ENCODE data around the gene S100A3.

Gene S100A3

DNA sequence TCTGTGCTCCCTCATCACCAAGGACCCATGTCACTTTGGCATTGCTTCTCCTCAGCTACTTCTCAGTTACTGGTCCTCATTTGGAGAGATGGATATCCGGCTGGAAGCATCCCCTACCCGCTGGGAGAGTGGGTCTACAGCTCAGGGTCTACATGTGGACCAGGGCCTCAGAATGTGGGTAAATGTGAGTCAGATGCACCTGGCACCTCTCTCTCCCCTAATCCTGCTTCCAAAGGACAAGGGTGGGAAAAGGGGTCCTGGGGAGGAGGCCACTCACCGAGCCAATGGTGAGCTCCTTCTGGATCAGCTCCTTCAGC lies 14.2 kb downstream of the S100A3 start:
- no peak overlapping the region for H3K27ac ChIP-seq (ENCODE audit: insufficient read depth, low read depth, low read length, poor library complexity, severe bottlenecking)
- 94 to 95% methylated on average over 3 of the region's 3 CpGs for WGBS, 2 experiments
- no peaks in the 10 kb centered on the region for H3K9me3 ChIP-seq (ENCODE audit: control insufficient read depth, low read length)
- H3K4me1 ChIP-seq (ENCODE audit: control insufficient read depth, insufficient read depth, low read length), result peaks cover 18% of the 10 kb centered on the region
- no peak overlapping the region for H3K4me3 ChIP-seq (ENCODE audit: insufficient read depth, low read depth, low read length)
- H3K36me3 ChIP-seq (ENCODE audit: control insufficient read depth, insufficient read depth, low read length), result no peaks in the 10 kb centered on the region
- H3K27me3 ChIP-seq (ENCODE audit: control insufficient read depth, insufficient read depth, low read length, poor library complexity, severe bottlenecking), result peaks cover 4% of the 10 kb centered on the region

DNA sequence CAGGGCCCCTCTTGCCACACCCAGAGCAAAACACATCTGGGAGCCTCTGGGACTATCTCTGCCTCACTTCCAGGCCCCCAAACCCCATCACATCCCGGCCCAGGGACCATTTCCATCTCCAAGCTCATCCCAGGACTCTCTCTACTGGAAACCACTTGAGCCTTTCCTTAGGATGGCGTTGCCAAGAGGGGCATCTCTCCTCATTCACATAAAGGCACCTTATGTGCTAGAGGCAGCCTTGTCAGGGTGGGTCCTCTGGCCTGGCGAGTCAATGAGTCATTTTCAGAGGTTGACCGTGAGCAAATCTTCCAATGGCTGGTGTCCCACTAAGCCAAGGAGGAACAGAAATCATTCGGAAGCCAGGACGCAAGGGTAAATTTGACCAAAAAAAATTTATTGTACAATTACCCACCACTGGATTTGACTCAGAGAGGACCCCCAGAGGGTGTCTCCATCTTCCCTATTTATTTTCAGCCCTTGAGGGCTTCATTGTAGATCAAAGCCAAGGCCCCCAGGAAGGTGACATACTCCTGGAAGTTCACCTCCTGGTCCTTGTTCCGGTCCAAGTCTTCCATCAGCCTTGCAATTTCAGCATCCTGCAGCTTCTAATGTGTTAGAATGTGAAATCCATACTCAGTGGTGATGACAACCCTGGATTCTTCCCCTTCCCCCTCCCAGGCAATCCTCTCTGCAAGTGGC lies 14.7 kb downstream of the S100A3 start:
- Histone ChIP-seq H3K4me3 (ENCODE audit: insufficient read depth, low read depth, low read length) (no peak overlapping the region), H3K27ac (ENCODE audit: insufficient read depth, low read depth, low read length, poor library complexity, severe bottlenecking) (no peak overlapping the region)
- whole genome bisulfite sequencing, 2 experiments, result 95% methylated on average over 7 of the region's 7 CpGs

DNA sequence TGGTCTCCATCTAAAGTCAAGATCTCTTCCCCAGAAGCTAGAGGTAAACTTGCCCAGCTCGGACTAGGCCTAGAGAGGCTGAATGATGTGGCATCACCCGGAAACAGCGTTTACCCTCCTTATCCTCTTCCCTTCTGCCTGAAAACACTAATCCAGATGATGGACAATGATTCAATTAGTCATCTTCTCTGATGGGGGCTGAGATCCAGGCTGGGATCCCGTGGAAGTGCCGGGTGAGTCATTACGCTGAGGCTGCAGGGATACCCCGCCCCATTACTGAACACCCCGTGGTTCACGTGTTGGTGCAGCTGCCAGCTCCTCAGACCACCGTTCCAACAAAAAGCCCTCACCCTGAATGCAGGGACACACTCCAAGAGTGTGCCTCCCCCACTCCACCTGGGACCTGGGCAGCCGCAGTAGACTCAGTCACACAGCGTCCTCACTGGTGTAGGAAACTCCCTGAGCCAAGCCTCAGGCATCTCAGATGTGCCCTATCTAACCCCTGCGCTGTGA lies 15.3 kb downstream of the S100A3 start:
- Histone ChIP-seq H3K9me3 (ENCODE audit: control insufficient read depth, low read length) (no peaks in the 10 kb centered on the region), H3K27me3 (ENCODE audit: control insufficient read depth, insufficient read depth, low read length, poor library complexity, severe bottlenecking) (peaks cover 4% of the 10 kb centered on the region), H3K4me1 (ENCODE audit: control insufficient read depth, insufficient read depth, low read length) (peaks cover 18% of the 10 kb centered on the region), H3K36me3 (ENCODE audit: control insufficient read depth, insufficient read depth, low read length) (no peaks in the 10 kb centered on the region), H3K27ac (ENCODE audit: insufficient read depth, low read depth, low read length, poor library complexity, severe bottlenecking) (no peak overlapping the region), H3K4me3 (ENCODE audit: insufficient read depth, low read depth, low read length) (no peak overlapping the region)
- WGBS, 2 experiments, result 88 to 90% methylated on average over 13 of the region's 13 CpGs

More for the DNA sequence above, 14.7 kb downstream of the S100A3 start:
- Histone ChIP-seq H3K36me3 (ENCODE audit: control insufficient read depth, insufficient read depth, low read length) (no peaks in the 10 kb centered on the region), H3K9me3 (ENCODE audit: control insufficient read depth, low read length) (no peaks in the 10 kb centered on the region), H3K4me1 (ENCODE audit: control insufficient read depth, insufficient read depth, low read length) (peaks cover 18% of the 10 kb centered on the region), H3K27me3 (ENCODE audit: control insufficient read depth, insufficient read depth, low read length, poor library complexity, severe bottlenecking) (peaks cover 4% of the 10 kb centered on the region)

DNA sequence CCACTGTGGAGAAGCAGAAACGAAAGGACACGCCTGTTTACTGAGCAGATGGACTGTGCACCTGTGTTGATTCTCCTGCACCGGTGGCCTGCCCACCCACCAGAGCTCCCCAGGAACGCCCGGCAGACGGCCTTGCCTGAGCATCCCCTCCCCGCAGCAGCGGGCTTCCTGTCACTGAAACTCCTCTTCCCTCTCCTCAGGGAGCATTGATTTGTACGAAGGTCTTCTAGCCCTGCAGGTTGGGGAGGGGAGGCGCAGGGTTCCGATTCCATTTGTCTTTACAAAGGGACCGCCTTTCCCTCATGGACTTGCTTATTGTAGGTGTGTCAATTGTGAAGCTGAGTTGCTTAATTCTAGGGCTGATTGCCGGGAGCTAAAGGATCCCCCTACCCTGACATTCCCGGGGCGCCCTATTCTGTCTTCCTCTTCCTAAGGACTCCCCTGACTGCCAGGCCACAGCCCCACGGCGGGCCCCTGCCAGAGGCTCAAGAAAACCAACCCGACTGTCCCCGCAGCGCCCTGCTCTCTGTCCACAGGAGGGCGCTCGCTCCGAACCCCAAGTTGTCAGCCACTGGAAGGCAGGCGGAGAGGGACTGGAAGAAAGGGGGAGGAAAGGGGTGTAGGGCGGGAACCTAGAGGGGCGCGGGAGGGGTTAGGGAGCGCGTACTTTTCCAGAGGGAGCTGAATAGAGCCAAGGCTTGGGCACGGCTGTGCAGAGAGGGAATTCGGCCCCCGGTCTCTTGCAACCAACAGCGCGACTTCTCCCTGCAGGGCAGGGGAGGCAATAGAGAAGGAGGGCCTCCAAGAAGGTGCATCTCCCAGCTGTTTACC lies 16.1 kb downstream of the S100A3 start:
- WGBS, 2 experiments, result 10 to 12% methylated on average over 34 of the region's 34 CpGs
- Histone ChIP-seq H3K36me3 (ENCODE audit: control insufficient read depth, insufficient read depth, low read length) (no peaks in the 10 kb centered on the region), H3K4me1 (ENCODE audit: control insufficient read depth, insufficient read depth, low read length) (peaks cover 18% of the 10 kb centered on the region), H3K9me3 (ENCODE audit: control insufficient read depth, low read length) (no peaks in the 10 kb centered on the region), H3K4me3 (ENCODE audit: insufficient read depth, low read depth, low read length) (peak overlapping the region; percentile 14), H3K27me3 (ENCODE audit: control insufficient read depth, insufficient read depth, low read length, poor library complexity, severe bottlenecking) (peaks cover 4% of the 10 kb centered on the region), H3K27ac (ENCODE audit: insufficient read depth, low read depth, low read length, poor library complexity, severe bottlenecking) (no peak overlapping the region)

DNA sequence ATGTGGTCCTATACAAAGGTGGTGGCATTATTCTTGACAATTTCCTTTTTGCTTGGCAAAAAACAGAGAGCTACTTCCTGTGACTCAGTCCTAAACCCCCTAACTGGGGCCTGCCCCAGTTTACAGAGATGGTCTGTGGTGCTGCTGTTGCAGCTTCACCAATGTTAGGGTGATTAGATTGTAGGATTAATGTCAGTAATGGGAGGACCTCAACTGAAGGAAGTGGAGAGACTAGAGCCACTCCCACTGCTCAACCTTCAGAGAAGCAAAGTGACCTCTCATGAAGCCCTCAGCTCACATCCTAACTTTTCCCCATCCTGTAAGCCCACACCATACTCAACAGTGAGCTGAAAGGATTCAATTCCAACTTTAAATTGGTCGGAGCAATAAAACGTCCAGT lies 16.9 kb downstream of the S100A3 start:
- Histone ChIP-seq H3K27me3 (ENCODE audit: control insufficient read depth, insufficient read depth, low read length, poor library complexity, severe bottlenecking) (peaks cover 4% of the 10 kb centered on the region), H3K4me1 (ENCODE audit: control insufficient read depth, insufficient read depth, low read length) (peaks cover 18% of the 10 kb centered on the region), H3K27ac (ENCODE audit: insufficient read depth, low read depth, low read length, poor library complexity, severe bottlenecking) (no peak overlapping the region), H3K36me3 (ENCODE audit: control insufficient read depth, insufficient read depth, low read length) (no peaks in the 10 kb centered on the region), H3K4me3 (ENCODE audit: insufficient read depth, low read depth, low read length) (no peak overlapping the region), H3K9me3 (ENCODE audit: control insufficient read depth, low read length) (no peaks in the 10 kb centered on the region)
- 84 to 90% methylated on average over 2 of the region's 2 CpGs for WGBS, 2 experiments

DNA sequence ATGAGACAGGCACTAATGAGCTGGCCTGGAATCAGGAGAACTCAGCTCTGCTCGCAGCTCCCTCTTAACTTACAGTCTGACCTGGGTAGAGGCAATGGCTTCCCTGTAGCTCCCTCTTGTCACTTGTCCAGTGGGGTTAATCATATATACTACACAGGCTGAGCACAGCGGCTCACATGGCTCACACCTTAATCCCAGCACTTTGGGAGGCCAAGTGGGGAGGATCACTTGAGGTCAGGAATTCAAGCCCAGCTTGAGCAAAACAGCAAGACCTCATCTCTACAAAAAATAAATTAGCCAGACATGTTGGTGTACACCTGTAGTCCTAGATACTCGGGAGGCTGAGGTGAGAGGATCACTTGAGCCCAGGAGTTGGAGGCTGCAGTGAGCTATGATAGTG lies 17.4 kb downstream of the S100A3 start:
- Histone ChIP-seq H3K36me3 (ENCODE audit: control insufficient read depth, insufficient read depth, low read length) (no peaks in the 10 kb centered on the region), H3K4me1 (ENCODE audit: control insufficient read depth, insufficient read depth, low read length) (peaks cover 18% of the 10 kb centered on the region), H3K27ac (ENCODE audit: insufficient read depth, low read depth, low read length, poor library complexity, severe bottlenecking) (no peak overlapping the region), H3K4me3 (ENCODE audit: insufficient read depth, low read depth, low read length) (no peak overlapping the region), H3K27me3 (ENCODE audit: control insufficient read depth, insufficient read depth, low read length, poor library complexity, severe bottlenecking) (peaks cover 4% of the 10 kb centered on the region), H3K9me3 (ENCODE audit: control insufficient read depth, low read length) (no peaks in the 10 kb centered on the region)
- 85 to 94% methylated on average over 3 of the region's 3 CpGs for WGBS, 2 experiments

DNA sequence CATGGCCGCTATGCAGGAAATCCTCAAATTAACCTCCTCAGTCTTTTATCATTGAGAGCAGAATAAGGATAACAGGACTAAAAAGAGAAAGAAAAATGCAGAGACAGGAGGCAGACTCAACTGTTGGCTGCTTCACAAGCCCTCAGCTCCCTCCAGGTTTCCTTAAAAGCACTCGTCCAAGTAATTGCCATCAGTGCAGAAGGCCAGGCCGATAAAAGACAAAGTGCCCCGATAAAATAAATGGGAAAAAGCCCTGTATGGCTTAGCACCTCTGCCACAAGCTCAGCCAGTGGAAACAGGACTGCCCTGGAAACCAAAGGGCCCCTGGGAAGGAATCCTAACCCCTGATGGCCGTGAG lies 21.4 kb downstream of the S100A3 start:
- Histone ChIP-seq H3K9me3 (ENCODE audit: control insufficient read depth, low read length) (no peaks in the 10 kb centered on the region), H3K27ac (ENCODE audit: insufficient read depth, low read depth, low read length, poor library complexity, severe bottlenecking) (no peak overlapping the region), H3K27me3 (ENCODE audit: control insufficient read depth, insufficient read depth, low read length, poor library complexity, severe bottlenecking) (no peaks in the 10 kb centered on the region), H3K36me3 (ENCODE audit: control insufficient read depth, insufficient read depth, low read length) (no peaks in the 10 kb centered on the region), H3K4me1 (ENCODE audit: control insufficient read depth, insufficient read depth, low read length) (peaks cover 4% of the 10 kb centered on the region), H3K4me3 (ENCODE audit: insufficient read depth, low read depth, low read length) (no peak overlapping the region)
- 84 to 87% methylated on average over 5 of the region's 5 CpGs for WGBS, 2 experiments

DNA sequence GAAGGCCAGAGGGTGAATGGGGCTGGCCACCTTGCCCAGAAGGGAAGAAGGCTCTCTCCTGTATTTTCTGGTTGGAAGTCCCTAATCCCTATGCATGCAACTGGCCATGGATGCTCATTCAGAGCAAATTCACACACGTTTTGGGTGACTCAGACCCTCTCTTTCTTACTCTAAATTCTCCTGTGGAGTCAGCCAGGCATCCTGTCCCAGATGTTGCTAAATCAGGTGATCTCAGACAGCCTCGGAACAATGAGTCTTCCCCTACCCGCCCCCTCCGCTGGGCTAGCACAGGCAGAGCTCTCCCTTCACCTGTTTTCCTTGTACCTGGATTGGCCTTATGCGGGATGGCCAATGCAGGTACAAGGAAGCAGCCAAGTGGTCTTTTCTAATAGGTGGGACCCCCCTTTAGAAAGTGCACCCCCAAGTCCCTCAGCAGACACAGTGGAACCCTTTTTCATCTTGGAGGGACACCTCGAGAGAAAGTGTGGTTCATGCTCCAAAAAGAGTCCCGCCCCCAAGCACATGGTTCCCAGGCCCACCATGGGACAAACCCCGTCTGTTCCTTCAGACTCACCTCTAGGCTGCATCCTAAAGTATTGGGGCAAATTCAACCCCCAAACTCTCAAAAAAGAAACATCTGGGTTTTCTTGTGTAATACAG lies 21.9 kb downstream of the S100A3 start:
- Histone ChIP-seq H3K27ac (ENCODE audit: insufficient read depth, low read depth, low read length, poor library complexity, severe bottlenecking) (no peak overlapping the region), H3K4me3 (ENCODE audit: insufficient read depth, low read depth, low read length) (no peak overlapping the region)
- 79 to 81% methylated on average over 8 of the region's 8 CpGs for WGBS, 2 experiments

DNA sequence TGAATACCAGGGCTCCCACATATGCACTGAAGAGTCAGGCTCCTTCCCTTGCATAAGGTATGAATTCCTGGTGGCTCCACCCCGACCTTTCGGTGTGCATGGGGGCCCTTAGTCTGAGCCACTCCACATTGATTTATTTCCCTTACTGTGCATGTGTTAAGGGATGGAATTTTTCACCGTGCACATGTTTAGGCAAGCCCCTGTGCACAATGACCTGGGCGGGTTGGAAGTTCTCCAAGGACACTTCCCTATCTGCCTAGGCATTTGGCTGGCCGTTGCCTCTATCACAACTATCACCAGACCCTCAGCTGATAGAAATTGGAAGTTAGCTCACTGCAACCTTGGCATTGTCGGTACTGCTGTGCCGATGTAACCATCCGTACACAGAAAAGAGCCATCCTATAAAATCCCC lies 22.9 kb downstream of the S100A3 start:
- Histone ChIP-seq H3K9me3 (ENCODE audit: control insufficient read depth, low read length) (no peaks in the 10 kb centered on the region), H3K36me3 (ENCODE audit: control insufficient read depth, insufficient read depth, low read length) (no peaks in the 10 kb centered on the region), H3K27ac (ENCODE audit: insufficient read depth, low read depth, low read length, poor library complexity, severe bottlenecking) (no peak overlapping the region), H3K27me3 (ENCODE audit: control insufficient read depth, insufficient read depth, low read length, poor library complexity, severe bottlenecking) (no peaks in the 10 kb centered on the region), H3K4me1 (ENCODE audit: control insufficient read depth, insufficient read depth, low read length) (no peaks in the 10 kb centered on the region), H3K4me3 (ENCODE audit: insufficient read depth, low read depth, low read length) (no peak overlapping the region)
- WGBS, 2 experiments, result 92 to 95% methylated on average over 8 of the region's 8 CpGs

More for the DNA sequence above, 21.9 kb downstream of the S100A3 start:
- Histone ChIP-seq H3K36me3 (ENCODE audit: control insufficient read depth, insufficient read depth, low read length) (no peaks in the 10 kb centered on the region), H3K27me3 (ENCODE audit: control insufficient read depth, insufficient read depth, low read length, poor library complexity, severe bottlenecking) (no peaks in the 10 kb centered on the region), H3K4me1 (ENCODE audit: control insufficient read depth, insufficient read depth, low read length) (no peaks in the 10 kb centered on the region), H3K9me3 (ENCODE audit: control insufficient read depth, low read length) (no peaks in the 10 kb centered on the region)

DNA sequence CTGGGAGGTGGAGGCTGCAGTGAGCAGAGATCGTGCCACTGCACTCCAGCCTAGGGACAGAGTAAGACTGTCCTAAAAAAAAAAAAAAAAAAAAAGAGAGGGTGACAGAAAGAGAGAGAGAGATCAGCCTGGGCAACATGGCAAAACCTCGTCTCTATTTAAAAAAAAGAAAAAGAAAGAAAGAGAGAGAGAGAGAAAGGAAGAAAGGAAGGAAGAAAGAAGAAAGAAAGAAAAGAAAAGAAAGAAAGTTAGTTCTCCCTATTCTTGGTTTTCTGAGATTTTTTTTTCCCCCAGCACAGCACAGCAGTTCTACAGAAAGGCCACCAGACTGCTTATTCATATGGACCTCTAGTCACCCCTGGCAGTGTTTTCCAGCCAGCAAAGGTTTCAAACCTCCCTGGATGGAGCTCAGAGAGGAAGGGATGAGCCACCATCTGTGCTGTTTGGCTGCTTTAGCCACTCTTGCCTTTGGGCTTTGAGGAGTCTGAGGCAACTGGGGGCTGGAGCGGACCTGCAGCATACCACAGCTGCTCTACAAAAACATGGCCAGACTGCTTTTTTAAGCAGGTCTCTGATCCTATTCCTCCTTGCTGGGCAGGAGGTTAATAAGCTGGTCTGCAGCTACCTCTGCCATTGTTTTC lies 23.9 kb downstream of the S100A3 start:
- no peak overlapping the region for H3K27ac ChIP-seq (ENCODE audit: insufficient read depth, low read depth, low read length, poor library complexity, severe bottlenecking)

More for the DNA sequence above, 23.9 kb downstream of the S100A3 start:
- 55 to 57% methylated on average over 3 of the region's 3 CpGs for WGBS, 2 experiments
- H3K9me3 ChIP-seq (ENCODE audit: control insufficient read depth, low read length), result no peaks in the 10 kb centered on the region
- H3K4me1 ChIP-seq (ENCODE audit: control insufficient read depth, insufficient read depth, low read length), result no peaks in the 10 kb centered on the region
- no peaks in the 10 kb centered on the region for H3K27me3 ChIP-seq (ENCODE audit: control insufficient read depth, insufficient read depth, low read length, poor library complexity, severe bottlenecking)
- H3K4me3 ChIP-seq (ENCODE audit: insufficient read depth, low read depth, low read length), result no peak overlapping the region
- H3K36me3 ChIP-seq (ENCODE audit: control insufficient read depth, insufficient read depth, low read length), result no peaks in the 10 kb centered on the region
